Endodermal cell (in vitro differentiated cells): Measurements from ENCODE around the gene CNTFR. TPM values are rescaled to one million over a fixed set of nuclear protein-coding genes. Genes with fewer than 3 reads are reported as not detected.

ENCODE experiments used
- DNase-seq: peaks from one replicate; pipeline ENCODE4 v3.0.0-alpha.2; 2017
- H3K27ac ChIP-seq: 2 replicates; pipeline ENCODE4 v1.5.1; 2013; ENCODE audit warnings: mild to moderate bottlenecking, low read depth, low read length, moderate library complexity
- H3K27me3 ChIP-seq: 2 replicates; pipeline ENCODE4 v1.6.1; 2013; ENCODE audit warnings: mild to moderate bottlenecking, low read length, moderate library complexity; ENCODE audit not compliant: insufficient read depth, control insufficient read depth, poor library complexity, severe bottlenecking
- H3K36me3 ChIP-seq: 2 replicates; pipeline ENCODE4 v1.7.0; 2013; ENCODE audit warnings: mild to moderate bottlenecking, low read length, moderate library complexity; ENCODE audit not compliant: control insufficient read depth, insufficient read depth
- H3K4me1 ChIP-seq: one replicate; pipeline ENCODE4 v1.7.0; 2013; ENCODE audit warnings: low read length; ENCODE audit not compliant: control insufficient read depth, insufficient read depth
- H3K4me3 ChIP-seq: 2 replicates; pipeline ENCODE4 v1.5.1; 2013; ENCODE audit warnings: mild to moderate bottlenecking, low read length, moderate library complexity
- H3K9ac ChIP-seq: 2 replicates; pipeline ENCODE4 v1.6.1; 2013; ENCODE audit warnings: mild to moderate bottlenecking, low read length, moderate library complexity; ENCODE audit not compliant: poor library complexity, severe bottlenecking; ENCODE audit errors: extremely low read depth
- H3K9me3 ChIP-seq: 2 replicates; pipeline ENCODE4 v1.6.1; 2013; ENCODE audit warnings: mild to moderate bottlenecking, low read length, moderate library complexity; ENCODE audit not compliant: control insufficient read depth
- H3K27ac Mint-ChIP-seq: 2 replicates; pipeline ENCODE4 v1.8.0; 2020; ENCODE audit warnings: mixed read lengths
- H3K27me3 Mint-ChIP-seq: 2 replicates; pipeline ENCODE4 v1.8.0; 2021; ENCODE audit warnings: mild to moderate bottlenecking, mixed read lengths; ENCODE audit not compliant: insufficient read depth
- H3K36me3 Mint-ChIP-seq: 2 replicates; pipeline ENCODE4 v1.8.0; 2020; ENCODE audit warnings: low read depth, mixed read lengths
- H3K4me1 Mint-ChIP-seq: 2 replicates; pipeline ENCODE4 v1.8.0; 2020; ENCODE audit warnings: mixed read lengths
- H3K4me3 Mint-ChIP-seq: 2 replicates; pipeline ENCODE4 v1.8.0; 2020; ENCODE audit warnings: mild to moderate bottlenecking, moderate library complexity, mixed read lengths
- H3K9me3 Mint-ChIP-seq: 2 replicates; pipeline ENCODE4 v1.8.0; 2020; ENCODE audit warnings: mild to moderate bottlenecking, mixed read lengths
- CTCF ChIP-seq: fragments of 200-600 bp; sonication (generic); conservative IDR thresholded peaks from 2 replicates; pipeline ENCODE4 v1.5.0; 2021; ENCODE audit warnings: antibody characterized with exemption, mild to moderate bottlenecking
- WGBS, 2 experiments: methylation state at CpG; one replicate each; pipeline versions ENCODE4 v1.1.5 to v1.1.7; 2013; ENCODE audit warnings: missing lambda C conversion rate in 2 of 2, mixed read lengths in 1 of 2; ENCODE audit not compliant: insufficient coverage in 1 of 2, insufficient read length in 1 of 2; 5-methylcytosine and 5-hydroxymethylcytosine counted together
- total RNA-seq, 2 donors: library from RNA; stranded (reverse); fragmentation: NEBNext Ultra II Directional in 1 of 2; extraction: Animal tissue kit (Norgen Biotek cat#: 25700) in 1 of 2; gene quantifications; 2 replicates in 1 of 2; 3 replicates in 1 of 2; pipeline ENCODE4 v1.2.1, GENCODE V29; 2021

CNTFR gene
- total RNA-seq, 2 donors from 2014 or later: 0.53 to 1.6 TPM

- no peak for DNase-seq
- Histone ChIP-seq H3K36me3 (no peaks in the 10 kb centered on the region), H3K9me3 (no peaks in the 10 kb centered on the region), H3K27ac (peak overlapping the region; percentile 85), H3K4me3 (no peak overlapping the region), H3K27me3 (no peaks in the 10 kb centered on the region), H3K4me1 (peaks cover 7% of the 10 kb centered on the region), H3K9ac (no peak overlapping the region)
- 91% methylated on average over 11 to 21 of the region's 21 CpGs for WGBS, 2 experiments
- H3K9me3 Mint-ChIP-seq: no peaks in the 10 kb centered on the region
- no peak for TF ChIP-seq CTCF
- peaks cover 8% of the 10 kb centered on the region for H3K4me1 Mint-ChIP-seq
- no peak overlapping the region for H3K4me3 Mint-ChIP-seq
- H3K27ac Mint-ChIP-seq: no peak overlapping the region
- H3K27me3 Mint-ChIP-seq: peaks cover 38% of the 10 kb centered on the region
- H3K36me3 Mint-ChIP-seq: no peaks in the 10 kb centered on the region
Observed at GRCh38 chr9:34560599-34561214, 28.8 kb downstream of the CNTFR start.

- H3K27me3 ChIP-seq: no peaks in the 10 kb centered on the region
- peaks cover 8% of the 10 kb centered on the region for H3K4me1 ChIP-seq
- H3K4me3 ChIP-seq: no peak overlapping the region
Observed at GRCh38 chr9:34559624-34560455, 29.7 kb downstream of the CNTFR start.

More at GRCh38 chr9:34559624-34560455, 29.7 kb downstream of the CNTFR start:
- Histone ChIP-seq H3K9me3 (no peaks in the 10 kb centered on the region), H3K27ac (peak overlapping the region; percentile 85), H3K9ac (no peak overlapping the region), H3K36me3 (no peaks in the 10 kb centered on the region)
- no peak for DNase-seq
- no peak overlapping the region for H3K4me3 Mint-ChIP-seq
- H3K9me3 Mint-ChIP-seq: no peaks in the 10 kb centered on the region
- TF ChIP-seq CTCF: no peak
- H3K27me3 Mint-ChIP-seq: peaks cover 29% of the 10 kb centered on the region
- 44 to 52% methylated on average over 5 to 17 of the region's 21 CpGs for WGBS, 2 experiments
- H3K36me3 Mint-ChIP-seq: no peaks in the 10 kb centered on the region
- peaks cover 8% of the 10 kb centered on the region for H3K4me1 Mint-ChIP-seq
- no peak overlapping the region for H3K27ac Mint-ChIP-seq
